SH-SY5Y (cell line): Measurements from ENCODE around the gene LRMDA.

ENCODE experiments used
- GATA2 ChIP-seq: IDR thresholded peaks from 2 replicates; pipeline ENCODE4 v1.6.1; 2011; ENCODE audit warnings: mild to moderate bottlenecking, low read depth, low read length
- GATA3 ChIP-seq: IDR thresholded peaks from 2 replicates; pipeline ENCODE4 v1.6.1; 2011; ENCODE audit warnings: low read depth, mild to moderate bottlenecking, low read length, moderate library complexity

LRMDA gene

GRCh38 chr10:76051007-76051936, 619.8 kb downstream of the LRMDA start:
- no peak for TF ChIP-seq GATA3
- no peak for TF ChIP-seq GATA2

- TF ChIP-seq GATA3 (no peak), GATA2 (no peak)
Observed at GRCh38 chr10:76052682-76053503, 621.5 kb downstream of the LRMDA start.

- TF ChIP-seq GATA2 (no peak), GATA3 (no peak)
Observed at GRCh38 chr10:76055466-76055865, 624.0 kb downstream of the LRMDA start.

- TF ChIP-seq GATA2 (no peak), GATA3 (no peak)
Observed at GRCh38 chr10:76055963-76056362, 624.5 kb downstream of the LRMDA start.

- TF ChIP-seq GATA3 = peak; percentile 74; the same call in 1 of the 2 replicates
- TF ChIP-seq GATA2 = peak; percentile 79
Observed at GRCh38 chr10:76066457-76066856, 635.0 kb downstream of the LRMDA start.

GRCh38 chr10:76067447-76067846, 636.0 kb downstream of the LRMDA start:
- TF ChIP-seq GATA2 (no peak), GATA3 (no peak)

- TF ChIP-seq GATA2 (no peak), GATA3 (no peak)
Observed at GRCh38 chr10:76068856-76069255, 637.4 kb downstream of the LRMDA start.

- TF ChIP-seq GATA2 (no peak), GATA3 (no peak)
Observed at GRCh38 chr10:76070916-76071315, 639.5 kb downstream of the LRMDA start.

GRCh38 chr10:76071653-76072365, 640.4 kb downstream of the LRMDA start:
- TF ChIP-seq GATA3 (no peak), GATA2 (no peak)

GRCh38 chr10:76072384-76072783, 641.0 kb downstream of the LRMDA start:
- TF ChIP-seq GATA3 (no peak), GATA2 (no peak)

- no peak for TF ChIP-seq GATA2
- no peak for TF ChIP-seq GATA3
Observed at GRCh38 chr10:76073524-76073923, 642.1 kb downstream of the LRMDA start.

GRCh38 chr10:76074659-76075058, 643.2 kb downstream of the LRMDA start:
- TF ChIP-seq GATA2 = no peak
- TF ChIP-seq GATA3 = no peak

GRCh38 chr10:76080451-76080850, 649.0 kb downstream of the LRMDA start:
- TF ChIP-seq GATA3 (no peak), GATA2 (no peak)

- TF ChIP-seq GATA3 (no peak), GATA2 (no peak)
Observed at GRCh38 chr10:76080991-76081390, 649.6 kb downstream of the LRMDA start.
